GM12878 (cell line): Measurements from ENCODE around the gene SLC9A8. TPM values are rescaled to one million over a fixed set of nuclear protein-coding genes. Genes with fewer than 3 reads are reported as not detected.
A peak's percentile ranks its signal among the peaks of the same experiment; 100 is the strongest.

Source experiments
- ATAC-seq: fragments of 200-7000 bp; cut with Tn5 transposase; 3 replicates; pipeline ENCODE4 v1.9.1; 2020; ENCODE audit warnings: mild to moderate bottlenecking, moderate library complexity
- BruUV-seq: library from RNA; stranded (reverse); fragments of 400-500 nt; replicated peaks from 2 replicates; lab custom pipeline; 2021; lab: Mats Ljungman, UMichigan
- CTCF ChIA-PET: fragments of 300-600 bp; sonication (Branson Sonifier 250); formaldehyde crosslinking; extraction: SDS; loops from one replicate; lab custom pipeline; 2021; ENCODE audit warnings: inconsistent platforms; lab: Yijun Ruan, JAX
- POLR2A ChIA-PET: fragments of 350-600 bp; formaldehyde crosslinking; extraction: SDS; loops from one replicate; lab custom pipeline; 2021; ENCODE audit warnings: inconsistent platforms; lab: Charles Lee
- RAD21 ChIA-PET: fragments of 300-600 bp; sonication (Branson Sonifier 250); formaldehyde crosslinking; loops from one replicate; lab custom pipeline; 2023; ENCODE audit warnings: antibody characterized with exemption; ENCODE audit not compliant: unreplicated experiment; lab: Charles Lee
- SMC1A ChIA-PET: fragments of 300-600 bp; sonication (Branson Sonifier 250); formaldehyde crosslinking; loops from one replicate; lab custom pipeline; 2023; ENCODE audit not compliant: unreplicated experiment, uncharacterized antibody; lab: Charles Lee
- DNase-seq: peaks from one replicate; pipeline ENCODE4 v3.0.0-alpha.2; 2011; ENCODE audit warnings: low read depth, low spot score
- FAIRE-seq: peaks from 3 replicates; lab custom pipeline; 2011; peaks lifted over from hg19 to GRCh38; lab: Jason Lieb, UNC
- H2AFZ ChIP-seq: 2 replicates; pipeline ENCODE4 v1.6.0; 2011; ENCODE audit warnings: low read depth, low read length, control low read depth; ENCODE audit not compliant: control insufficient read depth
- H3K27ac ChIP-seq: 2 replicates; pipeline ENCODE4 v1.5.1; 2011; ENCODE audit warnings: control low read depth; ENCODE audit not compliant: control insufficient read depth, insufficient read depth
- H3K27me3 ChIP-seq, 2 experiments: replicated peaks in 1 of 2; 2 replicates each; pipeline versions ENCODE4 v1.6.0 to v1.6.1; 2011; ENCODE audit warnings: low read length in 1 of 2; ENCODE audit not compliant: control insufficient read depth in 2 of 2, insufficient read depth in 2 of 2
- H3K36me3 ChIP-seq, 2 experiments: 2 replicates each; pipeline ENCODE4 v1.5.1; 2011; ENCODE audit warnings: low read length in 1 of 2; ENCODE audit not compliant: control insufficient read depth in 2 of 2, insufficient read depth in 2 of 2
- H3K4me1 ChIP-seq: 2 replicates; pipeline ENCODE4 v1.6.1; 2011; ENCODE audit warnings: mild to moderate bottlenecking, low read length, moderate library complexity, mixed read lengths; ENCODE audit not compliant: control insufficient read depth, insufficient read depth
- H3K4me2 ChIP-seq: 2 replicates; pipeline ENCODE4 v1.6.0; 2011; ENCODE audit warnings: control low read depth; ENCODE audit not compliant: control insufficient read depth, insufficient read depth
- H3K4me3 ChIP-seq: fragments of 200-600 bp; sonication (generic); 2 replicates; pipeline ENCODE4 v1.5.1; 2016
- H3K79me2 ChIP-seq: 2 replicates; pipeline ENCODE4 v1.6.0; 2011; ENCODE audit warnings: low read length; ENCODE audit not compliant: control insufficient read depth, insufficient read depth
- H3K9ac ChIP-seq: 2 replicates; pipeline ENCODE4 v1.8.0; 2011; ENCODE audit warnings: low read length, control low read depth, mixed read lengths; ENCODE audit not compliant: control insufficient read depth, insufficient read depth
- H3K9me3 ChIP-seq: replicated peaks from 3 replicates; pipeline ENCODE4 v1.5.1; 2011; ENCODE audit warnings: mild to moderate bottlenecking, low read length; ENCODE audit not compliant: control insufficient read depth, insufficient read depth
- H4K20me1 ChIP-seq: 2 replicates; pipeline ENCODE4 v1.6.0; 2011; ENCODE audit not compliant: control insufficient read depth, insufficient read depth
- CREB1 ChIP-seq: IDR thresholded peaks from 2 replicates; pipeline ENCODE4 v1.6.1; 2012; ENCODE audit warnings: low read depth, mild to moderate bottlenecking, inconsistent platforms
- RAD21 ChIP-seq: IDR thresholded peaks from 2 replicates; pipeline ENCODE4 v1.6.1; 2011; ENCODE audit warnings: mild to moderate bottlenecking, low read depth, low read length, moderate library complexity; ENCODE audit not compliant: insufficient read depth
- SREBF2 ChIP-seq: IDR thresholded peaks from 2 replicates; pipeline ENCODE4 v1.6.1; 2012; ENCODE audit warnings: mild to moderate bottlenecking, low read length
- STAT3 ChIP-seq: IDR thresholded peaks from 2 replicates; pipeline ENCODE4 v1.6.1; 2011; ENCODE audit warnings: low read depth, low read length, improper control_type of control experiment
- ZNF217 ChIP-seq: fragments of 450-650 bp; IDR thresholded peaks from 2 replicates; pipeline ENCODE4 v1.6.1; 2017; ENCODE audit warnings: antibody characterized with exemption, mild to moderate bottlenecking
- WGBS: methylation state at CpG from one replicate; pipeline ENCODE4 v1.1.6; 2016; ENCODE audit warnings: low lambda C conversion rate; ENCODE audit not compliant: insufficient replicate concordance, insufficient coverage; ENCODE audit errors: missing lambda C conversion rate; 5-methylcytosine and 5-hydroxymethylcytosine counted together
- in situ Hi-C: fragments of 300-500 bp; cut with MboI; formaldehyde crosslinking; loops from 9 replicates; pipeline ENCODE4 v1.14.3; 2018; ENCODE audit warnings: mixed read lengths
- intact Hi-C: fragments of 100-400 bp; cut with micrococcal nuclease; formaldehyde crosslinking; loops from one replicate; pipeline ENCODE4 v1.14.2; 2022; ENCODE audit not compliant: unreplicated experiment
- polyA plus RNA-seq, 11 experiments: library from polyadenylated mRNA; depleted of rRNA in 4 of 11; unstranded in 6 of 11; stranded (reverse) in 5 of 11; fragments of >200 nt; fragmentation: Nextera tagmentation in 4 of 11; fragmentation: Illumina TruSeq in 1 of 11; extraction: Ambion mirVana in 4 of 11; extraction: Trizol in 1 of 11; gene quantifications; 1 replicate in 1 of 11; 2 replicates in 10 of 11; pipeline versions ENCODE4 v1.2.1 to v1.2.3, GENCODE V29; 2011 to 2016; ENCODE audit warnings: inconsistent platforms in 2 of 11, missing spikeins in 2 of 11, low read depth in 1 of 11
- total RNA-seq, 4 experiments: library from RNA; depleted of rRNA in 3 of 4; stranded (reverse); fragments of >200 nt in 3 of 4; fragmentation: Illumina TruSeq in 1 of 4; extraction: Trizol in 1 of 4; gene quantifications; 2 replicates each; pipeline versions ENCODE4 v1.2.1 to v1.2.3, GENCODE V29; 2013 to 2021
- TF ChIP-seq, protein P1 (sequence below): IDR thresholded peaks from 2 replicates; pipeline ENCODE4 v1.6.1; 2011; ENCODE audit warnings: mild to moderate bottlenecking, low read depth, low read length, moderate library complexity; ENCODE audit not compliant: insufficient replicate concordance
- TF ChIP-seq, protein P2 (sequence below), 3 experiments: IDR thresholded peaks in 2 of 3; conservative IDR thresholded peaks in 1 of 3; 2 replicates each; pipeline ENCODE4 v1.5.1; 2011; ENCODE audit warnings: low read depth in 3 of 3, low read length in 3 of 3, mild to moderate bottlenecking in 3 of 3, control low read depth in 2 of 3, moderate library complexity in 2 of 3, inconsistent platforms in 1 of 3, mixed read lengths in 1 of 3; ENCODE audit not compliant: control insufficient read depth in 2 of 3, insufficient read depth in 1 of 3; ENCODE audit errors: extremely low read depth in 1 of 3
- TF ChIP-seq, protein P3 (sequence below): IDR thresholded peaks from 2 replicates; pipeline ENCODE4 v1.6.1; 2011; ENCODE audit warnings: low read depth, mild to moderate bottlenecking, low read length, moderate library complexity, borderline replicate concordance; ENCODE audit errors: extremely low read depth

The SLC9A8 gene
- total and polyA plus RNA-seq, 10 of the 15 experiments (the other 5 are each of a cell fraction or from before 2014, with no cell fraction given), result 0.40 to 15.5 (median 6.5) TPM

DNA sequence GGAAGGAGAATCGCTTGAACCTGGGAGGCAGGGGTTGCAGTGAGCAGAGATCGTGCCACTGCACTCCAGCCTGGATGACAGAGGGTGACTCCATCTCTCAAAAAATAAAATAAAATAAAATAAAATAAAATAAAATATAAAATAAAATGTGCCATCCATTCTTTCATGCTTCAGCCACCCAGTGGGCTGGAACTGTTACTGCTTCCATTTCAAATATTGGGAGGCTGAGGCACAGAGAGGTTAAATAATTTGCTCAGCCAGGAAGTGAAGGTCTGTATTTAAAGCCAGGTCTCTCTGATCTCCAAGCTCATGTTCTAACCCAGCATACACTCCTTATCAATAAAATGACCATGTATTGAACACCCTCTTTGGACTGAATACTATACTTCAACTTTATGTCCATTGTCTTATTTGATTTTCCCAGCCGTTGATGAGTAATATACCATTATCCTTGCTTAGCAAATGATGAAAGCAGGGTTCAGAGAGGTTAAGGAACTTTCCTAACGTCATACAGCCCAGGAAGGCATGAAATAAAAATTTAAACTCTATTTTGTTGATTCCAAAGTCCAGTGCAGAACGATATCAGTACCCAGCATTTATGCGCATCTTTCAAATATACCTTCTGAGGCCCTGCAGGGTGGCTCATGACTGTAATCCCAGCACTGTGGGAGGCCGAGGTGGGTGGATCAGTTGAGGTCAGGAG lies 25.8 kb upstream of the SLC9A8 start:
- ChIA-PET CTCF (interaction anchor here (0.7 to 2.4 kb wide), 7 partner anchors 11 to 162 kb away, joined by 3 to 17 read pairs (median 5); no protein-coding TSS in a partner anchor), SMC1A (interaction anchor here (1.0 to 2.5 kb wide), 11 partner anchors 10 to 157 kb away, joined by 3 to 24 read pairs (median 4); no protein-coding TSS in a partner anchor), RAD21 (interaction anchor here (1.2 to 3.4 kb wide), 7 partner anchors 11 to 176 kb away, joined by 3 to 22 read pairs (median 5); no protein-coding TSS in a partner anchor), POLR2A (interaction anchor here (1.2 to 6.5 kb wide), 2 partner anchors 10 to 15 kb away, joined by 6 to 34 read pairs; no protein-coding TSS in a partner anchor)
- no peaks in the 10 kb centered on the region for H3K9me3 ChIP-seq
- peaks cover 22% of the 10 kb centered on the region for H3K4me1 ChIP-seq
- BruUV-seq, result no TSS peak
- WGBS, result 93% methylated on average over 7 of the region's 7 CpGs
- no peaks in the 10 kb centered on the region for H4K20me1 ChIP-seq
- intact Hi-C loops, result loop anchor here (1.0 kb wide), 1 partner anchor 36 kb away; no protein-coding TSS in a partner anchor
- no peak overlapping the region for H2AFZ ChIP-seq
- no peak for TF ChIP-seq STAT3
- TF ChIP-seq, protein P1, sequence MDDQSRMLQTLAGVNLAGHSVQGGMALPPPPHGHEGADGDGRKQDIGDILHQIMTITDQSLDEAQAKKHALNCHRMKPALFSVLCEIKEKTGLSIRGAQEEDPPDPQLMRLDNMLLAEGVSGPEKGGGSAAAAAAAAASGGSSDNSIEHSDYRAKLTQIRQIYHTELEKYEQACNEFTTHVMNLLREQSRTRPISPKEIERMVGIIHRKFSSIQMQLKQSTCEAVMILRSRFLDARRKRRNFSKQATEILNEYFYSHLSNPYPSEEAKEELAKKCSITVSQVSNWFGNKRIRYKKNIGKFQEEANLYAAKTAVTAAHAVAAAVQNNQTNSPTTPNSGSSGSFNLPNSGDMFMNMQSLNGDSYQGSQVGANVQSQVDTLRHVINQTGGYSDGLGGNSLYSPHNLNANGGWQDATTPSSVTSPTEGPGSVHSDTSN, result no peak
- TF ChIP-seq SREBF2, result no peak
- TF ChIP-seq, protein P2, sequence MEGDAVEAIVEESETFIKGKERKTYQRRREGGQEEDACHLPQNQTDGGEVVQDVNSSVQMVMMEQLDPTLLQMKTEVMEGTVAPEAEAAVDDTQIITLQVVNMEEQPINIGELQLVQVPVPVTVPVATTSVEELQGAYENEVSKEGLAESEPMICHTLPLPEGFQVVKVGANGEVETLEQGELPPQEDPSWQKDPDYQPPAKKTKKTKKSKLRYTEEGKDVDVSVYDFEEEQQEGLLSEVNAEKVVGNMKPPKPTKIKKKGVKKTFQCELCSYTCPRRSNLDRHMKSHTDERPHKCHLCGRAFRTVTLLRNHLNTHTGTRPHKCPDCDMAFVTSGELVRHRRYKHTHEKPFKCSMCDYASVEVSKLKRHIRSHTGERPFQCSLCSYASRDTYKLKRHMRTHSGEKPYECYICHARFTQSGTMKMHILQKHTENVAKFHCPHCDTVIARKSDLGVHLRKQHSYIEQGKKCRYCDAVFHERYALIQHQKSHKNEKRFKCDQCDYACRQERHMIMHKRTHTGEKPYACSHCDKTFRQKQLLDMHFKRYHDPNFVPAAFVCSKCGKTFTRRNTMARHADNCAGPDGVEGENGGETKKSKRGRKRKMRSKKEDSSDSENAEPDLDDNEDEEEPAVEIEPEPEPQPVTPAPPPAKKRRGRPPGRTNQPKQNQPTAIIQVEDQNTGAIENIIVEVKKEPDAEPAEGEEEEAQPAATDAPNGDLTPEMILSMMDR (IDR thresholded peaks at IDR 0.05 in 2 of 3, conservative IDR thresholded peaks at IDR 0.05 in 1 of 3; ENCODE audit: control insufficient read depth in 2 of 3, extremely low read depth in 1 of 3, insufficient read depth in 1 of 3, low read depth in 3 of 3, low read length in 3 of 3), result peak in 1 of 3 experiments; percentile 22; a peak in 2 of 6 replicates
- TF ChIP-seq ZNF217, result 0 out of 2 replicates have a peak, but pooled peaks have one; percentile 44
- 0 out of 2 replicates have a peak, but pooled peaks have one; percentile 9 for TF ChIP-seq RAD21
- TF ChIP-seq, protein P3, sequence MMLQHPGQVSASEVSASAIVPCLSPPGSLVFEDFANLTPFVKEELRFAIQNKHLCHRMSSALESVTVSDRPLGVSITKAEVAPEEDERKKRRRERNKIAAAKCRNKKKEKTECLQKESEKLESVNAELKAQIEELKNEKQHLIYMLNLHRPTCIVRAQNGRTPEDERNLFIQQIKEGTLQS, result no peak
- no peak for TF ChIP-seq CREB1
- FAIRE-seq, result no peak
- H3K27me3 ChIP-seq, result no peaks in the 10 kb centered on the region
- ATAC-seq, result 0 out of 3 replicates have a peak, but pooled peaks have one; percentile 8
- in situ Hi-C loops, result no loop called here
- no peak overlapping the region; the same call in 1 of the 2 replicates for H3K9ac ChIP-seq
- no peaks in the 10 kb centered on the region for H3K36me3 ChIP-seq
- H3K4me2 ChIP-seq, result peak overlapping the region; percentile 100
- no peak for DNase-seq
- no peak overlapping the region for H3K27ac ChIP-seq
- no peak overlapping the region; the same call in 1 of the 2 replicates for H3K4me3 ChIP-seq
- no peaks in the 10 kb centered on the region for H3K79me2 ChIP-seq
